ENCODE data around the gene KRTAP12-4.
"Not testable (repeated sequence)": the region's sequence is repeated elsewhere in the genome, so short reads cannot be mapped to it uniquely, and the experiment has no call there.

KRTAP12-4 gene

DNA sequence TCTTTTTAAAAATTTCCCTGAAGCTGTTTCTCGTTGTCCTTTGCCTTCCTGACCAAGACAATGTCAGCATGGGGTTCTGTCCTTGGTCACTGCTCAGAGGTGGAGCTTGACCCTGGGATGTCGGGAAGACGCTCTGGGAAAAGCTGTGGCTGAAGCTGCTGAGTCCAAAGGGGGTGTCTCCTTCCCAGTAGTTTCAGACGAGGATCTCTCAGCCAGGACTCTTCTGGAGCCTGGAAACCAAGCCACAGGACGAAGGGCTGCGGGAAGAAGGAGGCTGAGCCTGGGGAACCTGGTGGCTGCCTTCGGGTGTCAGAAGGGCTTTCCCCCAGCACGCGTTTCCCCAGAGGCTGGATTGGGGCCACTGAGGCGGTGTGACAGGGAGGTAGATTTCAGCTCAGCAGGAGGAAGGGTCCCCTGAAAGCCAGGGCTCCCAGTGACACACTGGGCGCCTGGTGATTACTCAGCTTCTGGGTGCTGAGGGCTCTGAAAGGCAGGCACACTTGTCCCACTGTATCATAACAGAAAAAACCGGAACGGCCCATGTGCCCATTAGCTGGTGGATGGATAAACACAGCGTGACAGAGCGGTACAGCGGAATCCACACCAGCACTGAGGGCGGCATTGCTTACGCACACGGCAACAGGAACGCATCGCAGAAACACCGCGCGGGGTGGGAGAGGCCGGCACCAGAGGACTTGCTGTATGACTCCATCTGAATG is 32.5 kb upstream of the KRTAP12-4 start:
- DNase-seq, result no peak

- no peak for DNase-seq
Measured at GRCh38 chr21:44686000-44686781, 31.7 kb upstream of the KRTAP12-4 start.

- not testable (repeated sequence) for DNase-seq
Measured at GRCh38 chr21:44685050-44685449, 30.6 kb upstream of the KRTAP12-4 start.

DNA sequence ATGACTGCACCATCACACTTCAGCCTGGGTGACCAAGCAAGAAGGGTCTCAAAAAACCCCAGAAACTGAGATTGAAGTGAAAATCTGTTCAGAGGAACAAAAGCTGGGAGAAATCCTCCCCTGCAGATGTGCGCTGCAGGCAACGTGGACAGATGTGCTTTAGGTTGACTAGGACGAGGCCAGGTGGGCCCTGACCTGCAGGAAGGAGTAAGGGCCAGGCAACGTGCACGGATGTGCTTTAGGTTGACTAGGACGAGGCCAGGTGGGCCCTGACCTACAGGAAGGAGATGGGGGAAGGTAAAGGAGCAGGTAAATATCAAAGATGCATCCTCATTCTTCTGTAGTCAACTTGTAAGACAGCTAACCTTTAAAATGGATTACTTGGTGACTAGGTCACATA is 30.0 kb upstream of the KRTAP12-4 start:
- no peak for DNase-seq

DNA sequence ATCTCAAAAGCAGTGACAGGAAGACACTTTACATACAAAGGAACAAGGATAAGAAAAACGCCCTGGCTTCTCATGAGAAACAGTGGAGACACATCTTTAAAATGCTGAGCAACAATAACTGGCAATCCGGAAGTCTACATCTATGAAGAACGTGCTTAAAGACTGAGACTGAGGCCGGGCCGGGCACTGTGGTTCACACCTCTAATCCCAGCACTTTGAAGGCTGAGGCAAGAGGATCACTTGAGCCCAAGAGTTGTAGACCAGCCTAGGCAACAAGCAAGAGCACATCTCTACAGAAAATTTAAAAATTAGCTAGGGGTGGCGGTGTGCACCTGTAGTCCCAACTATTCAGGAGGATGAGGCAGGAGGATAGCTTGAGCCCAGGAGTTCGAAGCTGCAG is 29.6 kb upstream of the KRTAP12-4 start:
- no peak for DNase-seq

DNA sequence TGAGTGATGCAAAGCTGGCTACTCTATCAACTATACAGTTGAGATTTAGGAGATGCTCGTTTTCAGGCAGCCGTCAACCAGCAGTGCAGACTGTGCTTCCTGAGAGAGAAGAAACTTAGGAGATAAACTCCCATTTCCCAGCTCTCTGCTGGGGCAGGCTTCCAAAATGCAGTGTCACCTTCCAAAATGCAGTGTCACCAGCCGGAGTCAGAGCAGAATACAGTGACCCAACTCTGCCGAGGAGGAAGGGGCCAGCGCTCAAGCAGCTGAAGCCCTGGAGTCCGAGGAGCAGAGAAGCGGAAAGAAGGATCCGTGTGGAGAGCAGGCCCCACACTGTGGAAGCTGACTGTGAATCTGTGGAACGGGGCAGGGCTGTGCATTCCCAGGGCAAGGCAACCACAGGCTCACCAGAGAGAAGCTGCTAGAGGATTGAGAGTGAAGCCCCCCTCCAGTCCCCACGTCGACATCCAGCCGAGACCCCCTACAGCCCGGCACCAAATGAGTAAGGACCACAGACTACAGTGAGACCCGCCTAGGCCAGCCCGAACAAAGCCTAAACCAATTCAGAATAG is 28.2 kb upstream of the KRTAP12-4 start:
- no peak for DNase-seq

- no peak for DNase-seq
Measured at GRCh38 chr21:44681861-44682579, 27.6 kb upstream of the KRTAP12-4 start, which contains the start of gene KRTAP12-1. KRTAP12-1 (minus strand) TSS chr21:44682163; CDS start chr21:44682123, 40 bp downstream.

DNA sequence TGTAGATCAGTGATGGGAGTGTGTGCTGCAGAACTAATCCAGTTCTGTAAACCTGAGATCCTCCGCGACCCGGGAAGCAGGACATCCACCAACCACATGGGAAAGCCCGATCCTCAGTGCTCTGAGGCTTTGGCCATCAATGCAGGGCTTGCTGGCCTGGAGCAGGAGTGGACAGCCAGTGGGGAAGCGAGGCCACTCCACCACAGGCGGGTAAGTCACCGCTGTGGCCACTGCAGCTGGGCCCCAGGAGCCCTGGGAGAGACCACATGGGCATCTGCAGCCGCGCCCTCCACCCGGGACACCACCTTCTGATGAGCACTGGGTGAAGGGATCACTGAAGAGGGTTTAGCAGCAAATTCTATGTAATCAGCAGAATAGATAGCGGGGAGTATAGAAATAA is 26.7 kb upstream of the KRTAP12-4 start:
- no peak for DNase-seq

GRCh38 chr21:44677881-44678280 is 23.4 kb upstream of the KRTAP12-4 start:
- no peak for DNase-seq

- no peak for DNase-seq
Measured at GRCh38 chr21:44671911-44672310, 17.5 kb upstream of the KRTAP12-4 start.

DNA sequence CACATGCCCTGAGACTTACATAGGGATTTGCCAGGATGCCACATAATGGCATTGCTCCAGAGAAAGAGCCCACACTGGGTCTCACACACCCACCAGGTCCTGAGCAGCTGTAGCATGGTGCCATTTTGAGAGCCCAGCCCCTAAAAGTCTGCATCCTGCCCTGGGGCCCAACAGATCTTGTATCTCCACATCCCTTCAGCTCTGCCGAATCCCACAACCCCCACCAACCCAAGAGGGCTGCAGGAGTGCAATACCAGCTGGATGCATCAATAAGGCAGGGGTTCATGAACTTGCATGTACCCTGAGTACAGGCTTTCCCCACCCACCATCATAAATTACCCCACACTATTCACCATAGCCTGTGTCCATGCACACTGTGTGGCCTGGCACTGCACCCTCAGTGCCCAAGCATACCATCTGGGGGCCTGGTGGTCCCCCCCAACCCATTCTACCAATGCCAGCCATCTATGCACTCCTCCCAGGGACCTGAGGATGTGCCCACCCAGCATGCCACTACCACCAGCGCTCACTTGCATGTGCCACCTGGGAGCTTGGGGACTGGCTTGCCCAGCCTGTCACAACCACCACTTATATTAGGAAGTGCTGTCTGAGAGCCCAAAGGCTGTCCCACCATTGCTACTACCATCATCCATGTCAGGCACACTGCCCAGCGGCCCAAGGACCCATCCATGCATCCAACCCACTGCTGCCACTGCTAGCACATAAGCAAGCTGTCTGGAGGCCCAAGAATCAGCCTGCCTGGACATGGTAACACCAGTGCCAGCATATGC is 16.4 kb upstream of the KRTAP12-4 start:
- no peak for DNase-seq

DNA sequence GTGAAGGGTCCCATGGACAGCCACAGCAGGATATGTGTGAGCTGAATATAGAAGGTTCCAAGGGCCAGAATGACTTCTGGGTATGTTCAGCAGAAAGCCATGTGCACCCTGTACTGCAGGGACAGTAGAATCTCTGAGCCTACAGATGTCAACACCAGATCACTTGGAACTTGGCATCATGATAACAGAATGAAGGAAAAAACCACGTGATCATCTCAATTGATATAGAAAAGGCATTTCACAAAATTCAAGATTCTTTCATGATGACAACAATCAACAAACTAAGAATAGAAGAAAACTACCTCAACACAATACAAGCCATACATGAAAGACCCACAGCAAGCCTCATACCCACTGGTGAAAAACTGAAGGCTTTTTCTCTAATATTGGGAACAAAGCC is 13.2 kb upstream of the KRTAP12-4 start:
- DNase-seq, result no peak

DNA sequence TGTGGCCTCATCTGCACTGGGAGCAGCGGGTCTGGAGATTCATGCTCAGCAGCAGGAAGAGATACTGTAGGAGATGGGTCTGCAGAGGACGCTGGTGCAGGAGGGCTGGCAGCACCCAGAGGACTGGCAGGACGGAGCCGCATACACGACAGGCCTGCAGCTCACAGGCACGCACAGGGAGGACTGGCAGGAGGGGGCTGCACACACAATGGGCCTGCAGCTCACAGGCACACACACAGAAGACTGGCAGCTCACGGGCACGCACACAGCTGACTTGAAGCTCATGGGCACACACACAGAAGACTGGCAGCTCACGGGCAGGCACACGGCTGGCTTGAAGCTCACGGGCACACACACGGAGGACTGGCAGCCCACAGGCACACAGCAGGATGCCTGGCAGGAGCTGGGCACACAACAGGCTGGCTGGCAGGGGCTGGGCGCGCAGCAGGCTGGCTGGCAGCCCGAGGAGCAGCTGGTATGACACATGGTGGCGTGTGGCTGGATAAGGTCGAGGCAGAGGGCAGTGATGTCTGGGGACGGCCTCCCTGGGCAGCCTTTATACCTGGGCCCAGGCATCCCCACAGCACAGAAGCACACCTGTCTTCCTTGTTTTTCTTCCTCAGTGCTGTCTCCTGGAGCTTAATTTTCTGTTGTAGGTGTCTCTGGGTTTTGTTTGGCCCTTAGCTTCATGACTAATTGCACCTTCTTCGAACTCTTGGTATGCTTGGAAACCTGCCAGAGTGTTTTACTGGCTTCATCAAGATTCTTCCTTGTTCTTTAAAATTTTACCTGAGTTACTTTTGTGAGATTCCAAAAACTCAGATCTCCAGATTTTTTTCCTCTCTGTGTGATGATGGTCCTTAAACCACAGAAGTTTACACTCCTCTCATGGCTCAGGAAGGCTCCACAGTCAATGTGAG is 12.2 kb upstream of the KRTAP12-4 start, which contains the start of gene KRTAP12-2:
TSS of gene KRTAP12-2 (minus strand) at position 527 of the 920 bp plus-strand sequence. CDS start at position 486, 41 bp downstream.
- DNase-seq, result no peak

DNA sequence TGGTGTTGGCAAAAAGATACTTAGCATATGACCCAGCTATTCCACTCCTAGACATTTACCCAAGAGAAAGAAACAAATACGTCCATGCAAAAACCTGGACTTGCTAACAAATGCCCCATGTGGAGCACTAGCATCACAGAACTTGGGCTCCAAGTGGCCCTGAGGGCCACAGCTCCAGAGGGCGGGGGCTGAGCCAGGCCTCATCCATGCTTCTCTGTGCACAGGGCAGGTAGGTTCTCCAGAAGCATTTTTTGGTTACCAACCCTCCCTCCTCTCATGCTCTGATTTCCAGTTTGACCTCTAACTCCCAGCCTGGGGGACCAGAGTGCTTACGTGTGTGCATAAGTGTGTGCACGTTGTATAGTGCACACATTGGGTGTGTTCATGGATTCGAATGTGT is 10.2 kb upstream of the KRTAP12-4 start:
- DNase-seq, result no peak

GRCh38 chr21:44661567-44661966 is 7.1 kb upstream of the KRTAP12-4 start:
- DNase-seq, result not testable (repeated sequence)

DNA sequence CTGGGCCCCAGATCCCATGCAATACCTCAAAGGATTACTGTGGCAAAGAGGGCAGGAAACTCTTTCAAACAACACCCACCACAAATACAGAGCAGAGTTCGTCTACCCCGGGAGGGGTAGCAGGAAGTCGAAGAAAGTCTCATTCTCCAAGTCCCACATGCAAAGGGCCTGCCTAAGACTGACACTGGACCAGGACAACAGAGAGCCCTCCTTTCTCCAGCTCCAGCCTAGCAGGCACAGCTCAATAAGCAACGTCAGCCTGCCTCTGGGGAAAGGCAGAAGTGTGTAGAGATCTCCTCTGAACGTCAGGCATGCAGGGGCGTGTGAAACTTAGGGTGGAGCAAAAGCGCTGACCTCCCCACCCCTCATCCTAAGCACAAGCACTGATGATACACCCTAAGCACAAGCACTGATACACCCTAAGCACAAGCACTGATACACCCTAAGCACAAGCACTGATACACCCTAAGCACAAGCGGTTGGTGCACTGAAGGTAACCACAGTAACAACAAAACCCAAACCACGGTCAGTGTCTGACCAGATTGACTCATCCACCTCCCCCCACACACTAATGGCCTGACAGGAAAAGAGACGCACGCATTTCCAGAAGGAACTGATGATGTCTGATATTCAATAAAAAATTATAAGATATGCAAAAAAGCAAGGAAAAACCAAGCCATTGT is 4.6 kb upstream of the KRTAP12-4 start:
- DNase-seq, result no peak

DNA sequence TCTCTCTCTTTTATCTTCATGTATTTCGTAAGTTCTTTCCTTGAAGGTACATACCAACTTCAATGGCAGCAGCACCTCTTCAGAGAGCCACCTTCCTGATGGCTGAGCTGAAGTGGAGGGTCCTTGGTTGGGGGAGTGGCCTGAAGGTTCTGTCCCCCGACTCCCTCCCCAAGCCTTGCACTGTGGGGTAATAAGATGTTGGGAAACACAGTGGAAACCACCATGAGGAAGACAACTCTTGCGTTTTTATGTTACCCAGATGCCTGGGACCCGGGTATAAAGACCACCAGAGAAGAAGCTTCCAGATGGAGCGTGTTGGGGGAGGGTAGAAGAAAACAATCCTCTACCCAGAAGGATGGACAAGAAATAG is 4.1 kb upstream of the KRTAP12-4 start:
- DNase-seq, result no peak

GRCh38 chr21:44657635-44658540 is 3.4 kb upstream of the KRTAP12-4 start, which contains the start of gene KRTAP12-3:
KRTAP12-3 (plus strand) TSS chr21:44657932; CDS start chr21:44657980, 48 bp downstream.
- no peak for DNase-seq

GRCh38 chr21:44656868-44657267 is 2.4 kb upstream of the KRTAP12-4 start:
- no peak for DNase-seq
